HG03196 (cell line): ENCODE data around the gene LMOD3.

Experiments used
- ATAC-seq: cut with Tn5 transposase; IDR thresholded peaks from one replicate; pipeline ENCODE4 v1.9.1; 2021; ENCODE audit not compliant: unreplicated experiment

LMOD3 gene

DNA sequence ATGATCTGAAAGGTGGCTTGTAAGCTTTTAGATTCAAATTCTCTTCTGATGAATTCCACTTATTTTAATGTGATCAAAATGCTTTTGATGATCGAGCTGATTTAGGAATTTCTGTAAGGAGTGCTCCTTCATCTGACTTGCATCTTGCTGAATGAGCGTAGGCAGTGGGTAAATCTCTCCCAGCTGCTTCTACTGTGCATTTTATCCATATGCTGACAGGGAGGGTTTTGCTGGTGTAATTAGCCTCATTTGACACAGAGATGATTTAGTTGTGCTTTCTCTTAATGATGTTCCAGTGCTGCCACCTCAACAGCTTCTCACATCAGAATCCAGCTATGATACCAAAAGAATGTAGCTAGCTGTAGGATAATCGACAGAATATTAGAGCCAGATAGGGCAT is 3.8 kb upstream of the LMOD3 start:
- no peak for ATAC-seq

DNA sequence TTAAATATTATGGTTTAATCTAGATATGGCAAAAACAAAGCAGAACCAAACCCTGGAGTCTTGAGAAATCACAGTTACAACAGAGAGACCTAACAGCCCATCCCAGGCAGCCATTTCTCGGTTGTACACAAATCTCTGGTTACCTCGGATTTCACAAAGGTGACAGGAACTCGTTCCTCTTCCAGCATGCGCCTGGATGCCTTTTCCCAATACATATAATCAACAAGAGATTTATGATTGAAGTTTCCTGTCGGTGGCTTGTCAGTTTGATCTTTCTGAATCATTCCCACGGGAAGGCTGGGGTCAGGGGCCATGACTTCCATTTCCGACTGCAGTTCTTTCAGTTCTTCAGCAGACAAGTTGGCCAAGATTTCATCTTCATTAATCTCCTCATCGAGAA is 445 bp downstream of the LMOD3 start:
- no peak for ATAC-seq

DNA sequence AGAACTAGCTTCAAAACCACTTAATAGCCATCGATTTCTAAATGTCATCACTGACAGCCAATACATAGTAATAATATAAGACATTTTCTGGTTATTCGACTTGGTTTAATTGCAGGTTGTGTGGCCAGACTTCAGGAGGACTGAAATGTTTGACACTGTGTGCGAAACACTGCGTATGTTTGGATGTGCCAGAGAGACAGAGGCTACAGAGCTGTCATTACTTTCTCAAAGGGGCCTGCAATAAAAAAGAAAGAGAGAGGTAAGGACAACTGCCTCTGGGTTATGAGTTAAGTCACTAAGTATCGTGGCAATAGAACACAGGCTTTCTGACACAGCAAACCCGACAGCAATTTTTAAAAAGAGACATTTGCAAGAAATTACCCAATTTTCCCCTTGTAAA is 882 bp downstream of the LMOD3 start:
- ATAC-seq = no peak

DNA sequence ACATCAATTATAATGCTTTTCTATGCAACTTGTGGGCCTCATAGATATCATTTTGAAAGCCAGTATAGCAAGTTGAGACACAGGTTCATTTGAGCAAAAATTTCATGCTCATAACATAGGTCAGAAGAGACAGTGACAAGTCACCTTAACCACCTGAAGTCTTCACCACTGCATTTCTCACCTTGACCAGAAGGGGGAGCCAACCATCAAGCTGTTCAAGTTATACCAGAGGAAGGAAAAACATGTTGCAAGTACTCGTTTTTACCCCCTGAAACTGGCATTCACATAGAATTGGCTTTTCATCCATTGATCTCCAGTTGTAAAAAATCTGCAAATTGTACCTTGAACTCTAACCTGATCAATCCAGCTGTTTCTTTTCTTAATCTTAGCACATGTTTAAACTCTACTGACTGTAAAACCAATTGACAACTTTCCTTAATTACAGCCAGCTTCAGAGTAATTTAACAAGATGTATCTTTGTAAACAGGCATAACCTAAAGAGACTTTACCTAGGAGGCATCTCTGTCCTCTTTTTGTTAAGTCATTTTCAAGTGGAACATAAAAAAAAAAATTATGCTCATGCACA is 1.4 kb downstream of the LMOD3 start:
- peak; percentile 77 for ATAC-seq

DNA sequence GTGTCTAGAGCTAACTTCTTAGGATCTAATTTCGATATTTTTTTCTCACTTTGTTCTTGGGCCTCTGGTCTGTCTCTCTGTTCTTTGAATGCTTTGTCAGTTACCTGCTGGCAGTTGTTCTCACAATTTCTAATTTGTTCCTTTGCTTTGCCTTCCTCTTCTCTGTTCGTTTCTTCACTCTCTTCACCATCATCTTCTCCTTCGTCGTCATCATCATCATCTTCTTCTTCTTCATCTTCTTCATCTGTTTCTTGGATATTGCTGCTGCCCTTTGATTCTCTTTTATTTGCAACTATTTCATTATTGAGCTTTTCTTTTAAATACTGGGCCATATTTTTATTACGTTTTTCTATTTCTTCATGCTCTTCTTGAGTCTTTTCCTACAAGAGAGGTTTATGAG is 2.7 kb downstream of the LMOD3 start:
- no peak for ATAC-seq

DNA sequence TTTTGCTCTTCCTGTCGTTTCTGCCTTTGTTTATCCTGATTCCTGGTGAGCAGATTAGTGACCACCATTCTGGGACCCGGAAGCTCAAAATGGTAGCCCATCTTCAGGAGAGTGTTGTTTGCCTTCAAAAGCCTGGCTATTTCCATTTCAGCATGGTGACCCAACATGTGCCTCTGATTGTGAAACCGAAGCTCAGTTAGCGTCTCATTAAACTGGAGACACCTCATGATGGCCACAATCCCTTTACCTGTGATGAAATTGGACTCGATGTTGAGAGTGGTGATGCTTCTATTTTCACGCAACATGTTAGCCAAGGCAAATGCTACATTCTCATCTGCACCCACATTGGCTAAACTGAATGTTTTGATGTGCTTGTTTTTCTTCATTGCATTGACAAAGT is 3.3 kb downstream of the LMOD3 start:
- ATAC-seq = no peak

DNA sequence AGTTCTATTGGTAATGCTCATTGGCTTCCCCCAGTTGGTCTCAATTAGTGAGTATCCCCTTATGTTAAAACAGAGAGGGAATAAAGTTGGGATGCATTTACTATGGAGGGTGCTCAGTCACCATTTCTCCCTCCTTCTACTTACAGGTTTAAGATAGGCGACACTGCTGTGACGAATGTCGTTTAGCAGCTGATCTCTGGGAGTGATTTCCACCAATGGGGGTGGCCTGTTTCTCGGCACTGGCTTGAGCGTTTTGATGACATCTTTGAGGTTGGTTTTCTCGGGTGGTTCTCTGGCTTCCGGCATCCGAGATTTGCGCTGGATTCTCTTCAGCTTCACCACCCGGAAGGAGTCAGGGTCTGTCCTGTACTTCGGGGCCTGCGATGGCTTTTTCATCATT is 3.8 kb downstream of the LMOD3 start:
- ATAC-seq = no peak

DNA sequence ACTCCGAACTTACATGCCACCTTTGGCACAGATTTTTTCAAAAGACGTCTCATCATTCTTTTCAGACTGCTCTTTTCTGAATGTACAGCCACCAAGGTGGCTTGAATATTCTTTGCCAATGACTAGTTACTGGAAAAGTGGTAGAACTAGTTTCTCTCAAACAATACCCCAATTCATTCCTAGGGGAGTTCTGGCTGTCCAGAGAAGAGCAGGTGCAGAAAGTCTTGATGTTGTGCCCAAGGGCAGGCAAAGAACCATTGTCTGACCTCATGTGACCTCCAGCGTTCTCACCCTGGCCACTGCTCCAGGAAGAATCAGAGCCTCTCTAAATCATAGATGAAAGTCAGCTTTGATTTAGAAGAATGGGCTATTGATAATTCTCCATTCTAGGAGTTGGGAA is 5.5 kb downstream of the LMOD3 start:
- no peak for ATAC-seq

DNA sequence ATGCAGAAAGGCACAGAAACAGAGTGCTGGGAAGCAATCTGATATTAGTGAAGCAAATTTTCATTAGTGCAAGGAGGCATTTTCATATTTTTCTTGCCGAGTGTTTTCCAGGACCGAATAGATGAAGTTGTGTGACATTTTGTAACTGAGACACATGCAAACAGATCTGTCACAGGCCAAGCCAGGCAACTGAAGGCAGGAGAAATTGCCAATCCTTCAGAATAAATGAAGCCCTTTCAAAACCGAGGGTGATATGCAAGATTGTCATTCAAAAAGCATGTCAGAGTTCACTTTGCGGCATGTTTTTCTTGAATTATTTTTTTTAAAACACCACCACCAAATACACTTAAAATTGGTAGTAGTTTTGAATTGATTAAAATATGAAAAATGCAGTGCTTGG is 6.2 kb downstream of the LMOD3 start:
- no peak for ATAC-seq

DNA sequence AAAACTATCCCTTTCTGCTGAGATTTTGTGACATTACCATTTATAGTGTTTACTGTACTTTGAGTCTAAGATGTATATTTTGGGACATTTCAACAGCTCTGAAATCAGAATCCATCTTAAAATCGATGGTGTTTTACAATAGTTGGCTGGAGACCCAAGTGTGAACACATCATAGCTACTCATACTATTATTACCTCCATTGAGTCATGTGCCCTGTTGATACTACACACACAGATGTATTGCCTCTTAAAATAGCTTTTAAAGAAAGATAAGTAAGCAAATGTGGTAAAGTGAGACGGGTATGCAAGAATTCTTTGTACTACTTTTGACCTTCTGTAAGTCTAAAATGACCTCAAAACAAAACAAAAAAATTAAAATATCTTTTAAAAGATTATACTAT is 6.7 kb downstream of the LMOD3 start:
- no peak for ATAC-seq

DNA sequence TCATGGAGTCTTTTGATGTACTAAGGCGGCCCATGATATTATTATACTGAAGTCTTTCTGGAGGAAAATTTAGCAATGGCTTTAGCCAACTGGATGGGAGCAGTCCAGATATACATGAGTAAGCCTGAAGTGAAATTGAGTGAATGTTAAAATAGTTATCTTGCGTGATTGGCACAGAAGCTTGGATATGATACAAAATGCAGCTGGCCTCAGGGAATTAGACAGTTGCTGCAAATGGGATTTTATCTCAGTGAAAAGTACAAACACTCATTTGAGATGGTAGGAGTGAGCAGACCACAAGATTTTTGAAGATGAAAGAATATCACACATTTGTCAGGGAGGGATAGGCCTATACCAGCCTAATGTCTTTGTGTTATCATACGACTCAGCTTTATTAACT is 8.9 kb downstream of the LMOD3 start:
- ATAC-seq = no peak

DNA sequence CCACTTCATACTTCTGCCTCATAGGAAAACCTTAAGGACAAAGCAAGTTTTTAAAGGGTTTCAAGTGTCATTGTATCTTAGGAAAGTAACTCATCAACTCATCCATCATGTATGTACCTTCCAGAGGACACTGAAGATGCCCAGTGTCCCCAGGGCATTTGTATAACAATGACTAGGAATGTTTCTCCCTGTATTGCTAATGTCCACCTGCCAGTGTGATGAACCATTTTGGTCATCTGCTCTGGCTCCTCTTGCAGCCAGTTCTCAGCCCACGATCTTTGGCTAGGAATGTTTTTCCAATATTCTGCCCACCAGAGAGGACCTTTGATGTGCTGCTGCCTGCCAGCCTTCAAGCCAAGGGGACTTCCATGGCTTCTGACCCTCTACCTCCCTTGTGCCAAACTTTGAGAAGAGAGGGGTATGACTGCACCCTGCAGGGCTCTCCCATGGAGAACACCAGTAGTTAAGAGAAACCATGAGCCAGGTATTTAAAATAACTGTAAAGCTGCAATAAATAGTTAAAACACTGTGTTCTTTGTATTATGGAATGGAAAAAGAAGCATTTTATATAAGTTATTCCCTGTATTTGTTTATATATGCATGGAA is 11.4 kb downstream of the LMOD3 start:
- ATAC-seq = no peak

DNA sequence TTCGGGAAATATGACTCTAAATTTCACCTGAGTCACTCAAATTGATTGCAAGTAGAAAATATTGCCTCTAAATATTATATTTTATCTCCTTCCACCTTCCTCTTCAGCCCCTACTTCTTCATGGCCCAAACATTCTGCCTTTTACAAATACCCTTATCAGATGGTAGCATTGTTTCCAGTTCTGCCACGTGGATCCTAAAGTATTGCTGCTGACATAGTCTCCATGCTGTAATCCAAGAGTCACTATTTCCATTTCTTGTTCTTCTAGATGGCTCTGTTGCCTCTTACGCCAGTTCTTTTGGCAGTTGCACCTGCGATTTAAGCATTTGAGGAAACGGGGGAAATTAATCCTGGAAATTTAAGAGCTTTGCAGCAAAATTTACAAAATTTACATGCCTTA is 13.6 kb downstream of the LMOD3 start:
- ATAC-seq = no peak

DNA sequence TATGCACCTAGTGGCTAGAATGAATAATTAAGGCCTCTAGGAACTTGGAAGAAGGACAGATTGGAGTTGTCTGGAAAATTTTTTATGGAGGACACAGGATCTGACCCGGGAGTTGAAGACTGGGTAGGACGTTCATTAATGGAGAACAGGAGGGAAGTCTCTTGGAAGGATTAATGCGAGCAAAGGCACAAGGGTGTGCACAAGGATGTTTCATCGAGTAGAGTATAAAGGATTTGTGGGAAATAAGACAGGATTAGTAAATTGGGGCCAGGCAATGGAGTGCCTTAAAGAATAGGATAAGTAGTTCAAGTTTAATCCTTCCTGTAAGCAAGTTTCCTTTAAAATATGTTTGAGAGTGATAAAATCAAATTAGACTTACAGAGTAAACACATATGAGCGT is 14.6 kb downstream of the LMOD3 start:
- no peak for ATAC-seq

DNA sequence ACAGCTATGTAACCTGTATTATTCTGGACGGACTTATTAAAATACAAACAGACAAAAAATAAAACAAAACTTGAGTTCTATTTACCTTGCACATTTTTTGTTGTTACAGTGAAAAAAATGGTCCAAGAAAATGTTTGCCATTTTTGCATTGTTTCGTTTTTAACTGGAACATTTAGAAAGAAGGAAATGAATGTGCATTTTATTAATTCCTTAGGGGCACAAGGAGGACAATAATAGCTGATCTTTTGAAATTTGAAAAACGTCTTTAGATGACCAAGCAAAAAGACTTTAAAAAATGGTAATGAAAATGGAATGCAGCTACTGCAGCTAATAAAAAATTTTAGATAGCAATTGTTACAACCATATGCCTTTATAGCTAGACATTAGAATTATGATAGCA is 17.1 kb downstream of the LMOD3 start:
- ATAC-seq = no peak

DNA sequence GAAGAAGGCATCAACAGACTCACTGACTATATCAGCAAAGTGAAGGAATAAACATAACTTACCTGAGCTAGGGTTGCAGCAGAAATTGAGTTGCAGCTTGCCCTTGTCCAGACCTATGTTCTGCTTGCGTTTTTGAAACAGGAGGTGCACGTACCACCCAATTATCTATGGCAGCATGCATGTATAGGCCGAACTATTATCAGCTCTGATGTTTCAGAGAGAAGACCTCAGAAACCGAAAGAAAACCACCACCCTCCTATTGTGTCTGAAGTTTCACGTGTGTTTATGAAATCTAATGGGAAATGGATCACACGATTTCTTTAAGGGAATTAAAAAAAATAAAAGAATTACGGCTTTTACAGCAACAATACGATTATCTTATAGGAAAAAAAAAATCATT is 17.8 kb downstream of the LMOD3 start:
- ATAC-seq = no peak

DNA sequence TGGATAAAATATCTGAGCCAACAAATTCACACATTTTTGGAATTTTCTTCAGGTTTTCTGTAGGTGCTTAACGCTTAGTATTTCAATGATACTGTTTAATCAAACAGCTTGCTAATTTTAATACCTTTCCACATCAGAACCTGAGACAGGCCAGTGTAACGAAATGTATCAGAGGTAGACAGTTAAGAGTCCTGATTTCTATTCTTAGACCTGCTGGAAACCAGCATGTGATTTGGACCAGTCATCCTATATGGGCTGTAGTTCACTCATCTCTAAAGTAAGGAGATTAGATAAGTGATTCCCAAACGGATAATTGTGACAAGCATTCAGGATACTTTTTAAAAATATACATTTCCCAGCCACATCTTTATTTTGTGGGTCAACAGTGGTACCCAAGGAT is 19.3 kb downstream of the LMOD3 start:
- no peak for ATAC-seq

DNA sequence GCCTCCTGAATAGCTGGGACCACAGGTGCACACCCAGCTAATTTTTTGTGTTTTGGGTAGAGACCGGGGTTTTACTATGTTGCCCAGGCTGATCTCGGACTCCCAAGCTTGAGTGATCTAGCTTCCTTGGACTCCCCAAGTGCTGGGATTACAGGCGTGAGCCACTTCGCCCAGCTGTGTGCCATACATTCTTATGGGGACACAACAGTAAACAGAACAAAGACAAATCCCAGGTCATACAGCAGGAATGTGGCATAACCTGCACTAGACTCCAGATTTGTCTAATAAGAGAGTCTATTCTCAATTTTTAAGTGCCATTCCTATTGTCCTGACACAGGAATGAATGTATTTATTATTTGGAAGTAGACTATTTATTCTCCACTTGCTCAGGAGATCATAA is 20.0 kb downstream of the LMOD3 start:
- no peak for ATAC-seq

DNA sequence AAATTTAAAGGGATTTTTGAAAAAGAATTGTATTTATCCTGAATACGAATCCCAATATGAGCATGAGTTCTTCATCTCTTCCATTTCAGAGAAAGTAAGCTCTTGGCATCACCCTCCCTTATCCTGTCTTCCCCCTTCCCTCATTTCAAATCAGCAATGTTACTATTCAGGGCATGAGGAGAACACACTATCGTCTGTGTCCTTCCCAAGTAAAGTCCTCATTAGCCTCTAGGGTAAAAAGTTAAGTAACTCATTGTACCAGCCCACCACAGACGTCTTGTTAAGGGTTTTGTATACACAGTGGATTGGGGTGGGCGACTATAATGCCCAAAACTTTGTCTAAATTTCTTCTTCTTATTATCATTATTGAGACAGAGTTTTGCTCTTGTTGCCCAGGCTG is 22.8 kb downstream of the LMOD3 start:
- ATAC-seq = no peak

DNA sequence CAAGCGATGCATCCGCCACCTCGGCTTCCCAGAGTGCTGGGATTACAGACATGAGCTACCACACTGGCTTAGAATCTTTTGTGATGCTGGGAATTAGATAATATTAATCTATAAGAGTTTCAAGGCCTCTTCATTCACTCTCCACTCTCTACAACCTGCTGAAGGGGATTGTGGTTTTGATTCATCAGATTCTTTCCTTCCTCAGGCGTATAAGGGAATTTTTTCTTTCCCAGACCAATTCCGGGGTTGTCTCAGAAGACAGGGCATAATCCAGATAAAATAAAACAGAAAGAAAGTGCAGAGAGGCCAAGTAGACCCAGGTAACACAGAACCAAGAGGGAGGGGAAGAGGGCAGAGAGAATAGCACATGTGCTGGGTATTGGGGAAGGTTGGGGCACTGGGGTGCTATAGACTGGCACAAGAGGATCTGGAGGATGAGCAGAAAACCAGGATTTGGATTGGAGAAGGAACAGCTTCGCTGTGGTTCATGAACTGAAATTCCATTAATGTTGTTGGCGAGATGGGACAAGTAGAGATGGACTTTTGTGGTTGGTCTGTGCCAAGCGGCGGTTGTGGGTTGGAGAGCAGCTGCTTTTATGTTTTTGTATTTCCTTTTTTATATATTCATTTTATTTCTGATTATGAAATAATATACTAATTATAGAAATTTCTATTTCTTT is 24.8 kb downstream of the LMOD3 start:
- no peak for ATAC-seq

DNA sequence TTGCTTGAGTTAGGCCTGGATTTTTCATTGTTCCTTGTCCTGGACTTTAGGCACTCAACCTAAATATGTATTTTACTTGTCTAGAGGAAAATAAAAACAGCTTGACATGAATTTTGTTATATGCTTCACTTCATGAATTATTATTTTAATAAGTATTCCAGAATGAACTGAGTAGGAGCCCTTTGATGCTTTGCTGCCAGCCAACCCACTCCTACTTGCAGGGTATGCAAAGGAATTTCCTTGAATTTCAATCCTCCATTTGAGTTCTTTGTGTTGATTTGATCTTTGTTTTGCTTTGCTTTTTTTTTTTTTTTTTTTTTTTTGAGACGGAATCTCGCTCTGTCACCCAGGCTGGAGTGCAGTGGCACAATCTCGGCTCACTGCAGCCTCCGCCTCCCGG is 26.1 kb downstream of the LMOD3 start:
- ATAC-seq = no peak

DNA sequence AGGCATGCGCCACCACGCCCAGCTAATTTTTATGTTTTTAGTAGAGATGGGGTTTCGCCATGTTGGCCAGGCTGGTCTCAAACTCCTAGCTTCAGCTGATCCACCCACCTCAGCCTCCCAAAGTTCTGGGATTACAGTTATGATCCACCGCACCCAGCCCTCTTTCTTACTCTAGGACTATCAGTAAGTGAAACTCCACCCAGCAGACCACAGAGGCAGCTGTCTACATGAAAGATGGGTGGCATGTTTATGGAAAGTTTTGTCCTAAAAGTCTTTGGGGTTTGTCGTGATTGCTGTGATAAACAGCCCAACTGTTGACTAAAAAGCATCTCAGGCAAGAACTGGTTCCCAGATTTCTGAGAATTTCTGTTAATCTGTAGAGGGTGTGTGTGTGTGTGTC is 26.8 kb downstream of the LMOD3 start:
- ATAC-seq = no peak
